H1 (cell line): ENCODE data around the gene CCDC117. TPM values are rescaled to one million over a fixed set of nuclear protein-coding genes. Genes with fewer than 3 reads are reported as not detected.

Source experiments
- CTCF ChIA-PET: fragments of 300-600 bp; sonication (Branson Sonifier 250); formaldehyde crosslinking; loops from one replicate; lab custom pipeline; 2021; ENCODE audit not compliant: partially characterized antibody; lab: Charles Lee
- POLR2A ChIA-PET: fragments of 300-600 bp; sonication (Branson Sonifier 250); formaldehyde crosslinking; loops from one replicate; lab custom pipeline; 2021; ENCODE audit warnings: inconsistent platforms; ENCODE audit not compliant: partially characterized antibody; lab: Charles Lee
- DNase-seq, 2 experiments: peaks; one replicate each; pipeline versions ENCODE4 v3.0.0 to v3.0.0-alpha.2; 2010 to 2022; ENCODE audit warnings: low spot score in 2 of 2, low read depth in 1 of 2, mixed read lengths in 1 of 2
- FAIRE-seq: peaks from 2 replicates; lab custom pipeline; 2011; peaks lifted over from hg19 to GRCh38; lab: Jason Lieb, UNC
- H2AFZ ChIP-seq: 2 replicates; pipeline ENCODE4 v1.8.1; 2012; ENCODE audit warnings: low read length, inconsistent platforms
- H2AK5ac ChIP-seq: 2 replicates; pipeline ENCODE4 v1.6.1; 2013; ENCODE audit warnings: low read depth, low read length
- H2BK120ac ChIP-seq: replicated peaks from 2 replicates; pipeline ENCODE3; 2013; ENCODE audit warnings: low read depth, low read length, inconsistent platforms
- H2BK12ac ChIP-seq: 2 replicates; pipeline ENCODE4 v1.6.1; 2013; ENCODE audit warnings: low read depth, low read length
- H2BK15ac ChIP-seq: 2 replicates; pipeline ENCODE4 v1.6.1; 2013; ENCODE audit warnings: low read length
- H2BK20ac ChIP-seq: 2 replicates; pipeline ENCODE4 v1.6.1; 2013; ENCODE audit warnings: low read length
- H2BK5ac ChIP-seq: 2 replicates; pipeline ENCODE4 v1.6.1; 2013; ENCODE audit warnings: low read depth, low read length
- H3K14ac ChIP-seq: 2 replicates; pipeline ENCODE4 v1.6.1; 2013; ENCODE audit warnings: inconsistent platforms; ENCODE audit not compliant: insufficient read length
- H3K18ac ChIP-seq: 2 replicates; pipeline ENCODE4 v1.6.1; 2013; ENCODE audit warnings: low read length; ENCODE audit errors: extremely low read depth
- H3K23ac ChIP-seq: 2 replicates; pipeline ENCODE4 v1.6.1; 2013; ENCODE audit warnings: inconsistent platforms; ENCODE audit not compliant: insufficient read length
- H3K23me2 ChIP-seq: 2 replicates; pipeline ENCODE4 v1.6.1; 2013; ENCODE audit warnings: low read depth, low read length
- H3K27ac ChIP-seq: 2 replicates; pipeline ENCODE4 v1.6.1; 2011; ENCODE audit warnings: low read depth, low read length, inconsistent platforms
- H3K27me3 ChIP-seq, 4 experiments: replicated peaks in 1 of 4; 1 replicate in 1 of 4; 2 replicates in 3 of 4; pipeline versions ENCODE4 v1.6.1 to v1.8.1; 2011 to 2013; ENCODE audit warnings: low read length in 3 of 4, mild to moderate bottlenecking in 3 of 4, inconsistent platforms in 2 of 4, mixed read lengths in 2 of 4, moderate library complexity in 1 of 4; ENCODE audit not compliant: control insufficient read depth in 3 of 4, insufficient read depth in 3 of 4; ENCODE audit errors: extremely low read depth in 1 of 4
- H3K36me3 ChIP-seq, 4 experiments: 2 replicates each; pipeline versions ENCODE4 v1.6.1 to v1.8.1; 2011 to 2013; ENCODE audit warnings: mild to moderate bottlenecking in 4 of 4, low read length in 3 of 4, moderate library complexity in 2 of 4, control low read depth in 1 of 4, inconsistent platforms in 1 of 4; ENCODE audit not compliant: insufficient read depth in 4 of 4, control insufficient read depth in 2 of 4
- H3K4ac ChIP-seq: replicated peaks from 2 replicates; pipeline ENCODE3; 2013; ENCODE audit warnings: low read length, low read depth, mixed read lengths, inconsistent platforms; ENCODE audit not compliant: insufficient read length
- H3K4me1 ChIP-seq, 4 experiments: replicated peaks in 1 of 4; 1 replicate in 1 of 4; 2 replicates in 3 of 4; pipeline versions ENCODE4 v1.6.1 to v1.8.1; 2011 to 2013; ENCODE audit warnings: low read length in 3 of 4, inconsistent platforms in 2 of 4, mixed read lengths in 1 of 4; ENCODE audit not compliant: insufficient read depth in 4 of 4, control insufficient read depth in 3 of 4
- H3K4me2 ChIP-seq, 2 experiments: 2 replicates each; pipeline versions ENCODE4 v1.6.1 to v1.8.1; 2011 to 2013; ENCODE audit warnings: low read depth in 2 of 2, low read length in 2 of 2, control low read depth in 1 of 2, inconsistent platforms in 1 of 2, mild to moderate bottlenecking in 1 of 2; ENCODE audit not compliant: insufficient read depth in 1 of 2
- H3K4me3 ChIP-seq, 4 experiments: fragments of 200-600, 300-600 bp in 1 of 4; sonication (generic), shearing (Covaris generic), sonication (Bioruptor Twin) in 1 of 4; 2 replicates each; pipeline versions ENCODE4 v1.5.1 to v1.8.1; 2011 to 2016; ENCODE audit warnings: low read length in 4 of 4, low read depth in 3 of 4, control low read depth in 2 of 4, inconsistent platforms in 2 of 4, mild to moderate bottlenecking in 2 of 4, mixed read lengths in 1 of 4, moderate library complexity in 1 of 4; ENCODE audit not compliant: insufficient read depth in 2 of 4; ENCODE audit errors: extremely low read depth in 1 of 4
- H3K56ac ChIP-seq: replicated peaks from 2 replicates; pipeline ENCODE3; 2013; ENCODE audit warnings: low read depth, mild to moderate bottlenecking, mixed read lengths, low read length, inconsistent platforms; ENCODE audit not compliant: insufficient read length
- H3K79me1 ChIP-seq: 2 replicates; pipeline ENCODE4 v1.6.1; 2013; ENCODE audit warnings: low read depth, low read length, control low read depth
- H3K79me2 ChIP-seq, 2 experiments: 2 replicates each; pipeline versions ENCODE4 v1.6.1 to v1.8.1; 2012 to 2013; ENCODE audit warnings: low read length in 2 of 2, mild to moderate bottlenecking in 2 of 2, inconsistent platforms in 1 of 2; ENCODE audit not compliant: insufficient read depth in 2 of 2, control insufficient read depth in 1 of 2
- H3K9ac ChIP-seq, 4 experiments: replicated peaks in 1 of 4; 1 replicate in 1 of 4; 2 replicates in 3 of 4; pipeline versions ENCODE4 v1.6.1 to v1.8.1; 2011 to 2013; ENCODE audit warnings: low read depth in 3 of 4, low read length in 3 of 4, control low read depth in 2 of 4, mild to moderate bottlenecking in 2 of 4, moderate library complexity in 2 of 4, inconsistent platforms in 1 of 4; ENCODE audit errors: extremely low read depth in 1 of 4
- H3K9me3 ChIP-seq, 2 experiments: 2 replicates each; pipeline versions ENCODE4 v1.6.1 to v1.8.1; 2012 to 2013; ENCODE audit warnings: mild to moderate bottlenecking in 2 of 2, moderate library complexity in 2 of 2, control low read depth in 1 of 2, inconsistent platforms in 1 of 2, low read depth in 1 of 2, low read length in 1 of 2, mixed read lengths in 1 of 2; ENCODE audit not compliant: insufficient read depth in 2 of 2
- H4K20me1 ChIP-seq, 2 experiments: replicated peaks in 1 of 2; 2 replicates each; pipeline versions ENCODE3 to v1.8.1; 2011 to 2013; ENCODE audit warnings: inconsistent platforms in 2 of 2, low read length in 2 of 2, mild to moderate bottlenecking in 1 of 2; ENCODE audit not compliant: insufficient read depth in 2 of 2, control insufficient read depth in 1 of 2
- H4K5ac ChIP-seq: 2 replicates; pipeline ENCODE4 v1.6.1; 2013; ENCODE audit warnings: low read length, low read depth, mixed read lengths, inconsistent platforms; ENCODE audit not compliant: insufficient read length
- H4K8ac ChIP-seq: 2 replicates; pipeline ENCODE4 v1.8.0; 2013; ENCODE audit warnings: mild to moderate bottlenecking, moderate library complexity, low read length, inconsistent platforms; ENCODE audit not compliant: insufficient read depth; ENCODE audit errors: extremely low read depth
- H4K91ac ChIP-seq: replicated peaks from 2 replicates; pipeline ENCODE3; 2013; ENCODE audit warnings: low read length, mixed read lengths, inconsistent platforms; ENCODE audit not compliant: insufficient read length
- CREB1 ChIP-seq: IDR thresholded peaks from 2 replicates; pipeline ENCODE4 v1.6.1; 2012; ENCODE audit warnings: inconsistent platforms
- CTBP2 ChIP-seq: IDR thresholded peaks from 2 replicates; pipeline ENCODE4 v1.7.0; 2011; ENCODE audit warnings: borderline replicate concordance, mild to moderate bottlenecking, moderate library complexity, mixed read lengths, low read length; ENCODE audit not compliant: insufficient read depth, insufficient read length
- EP300 ChIP-seq, 2 experiments: IDR thresholded peaks; 1 replicate in 1 of 2; 2 replicates in 1 of 2; pipeline ENCODE4 v1.6.1; 2011 to 2012; ENCODE audit warnings: low read depth in 2 of 2, low read length in 2 of 2, mild to moderate bottlenecking in 2 of 2, borderline replicate concordance in 1 of 2, inconsistent platforms in 1 of 2, moderate library complexity in 1 of 2
- EZH2 ChIP-seq: fragments of 200-600 bp; sonication (generic); IDR thresholded peaks from 2 replicates; pipeline ENCODE4 v1.7.1; 2012; ENCODE audit warnings: low read depth, mild to moderate bottlenecking, moderate library complexity, low read length, inconsistent platforms; ENCODE audit not compliant: severe bottlenecking
- FOSL1 ChIP-seq: IDR thresholded peaks from 2 replicates; pipeline ENCODE4 v1.6.1; 2011; ENCODE audit warnings: mild to moderate bottlenecking, low read depth, low read length, moderate library complexity; ENCODE audit not compliant: insufficient read depth
- GABPA ChIP-seq: IDR thresholded peaks from 2 replicates; pipeline ENCODE4 v1.6.1; 2011; ENCODE audit warnings: mild to moderate bottlenecking, low read length, moderate library complexity, borderline replicate concordance; ENCODE audit not compliant: insufficient read depth
- GTF2F1 ChIP-seq: IDR thresholded peaks from 2 replicates; pipeline ENCODE4 v1.6.1; 2012; ENCODE audit warnings: low read depth, low read length, improper control_type of control experiment, borderline replicate concordance
- JUND ChIP-seq: IDR thresholded peaks from 2 replicates; pipeline ENCODE4 v1.6.1; 2011; ENCODE audit warnings: mild to moderate bottlenecking, improper control_type of control experiment, low read length
- NRF1 ChIP-seq: IDR thresholded peaks from 2 replicates; pipeline ENCODE4 v1.6.1; 2011; ENCODE audit warnings: mild to moderate bottlenecking, low read depth, low read length, improper control_type of control experiment
- RBBP5 ChIP-seq: IDR thresholded peaks from 2 replicates; pipeline ENCODE4 v1.7.1; 2012; ENCODE audit warnings: low read depth, mild to moderate bottlenecking, inconsistent platforms, low read length, moderate library complexity, borderline replicate concordance
- YY1 ChIP-seq: IDR thresholded peaks from 2 replicates; pipeline ENCODE4 v1.6.1; 2011; ENCODE audit warnings: low read depth, mild to moderate bottlenecking, low read length
- WGBS, 2 experiments: shearing (Covaris generic) in 1 of 2; methylation state at CpG; one replicate each; pipeline versions ENCODE4 v1.1.6 to v1.1.7; 2013 to 2015; ENCODE audit warnings: low lambda C conversion rate in 2 of 2, mixed read lengths in 2 of 2, inconsistent platforms in 1 of 2, low coverage in 1 of 2, missing lambda C conversion rate in 1 of 2; ENCODE audit not compliant: insufficient replicate concordance in 2 of 2, insufficient coverage in 1 of 2, insufficient read length in 1 of 2; ENCODE audit errors: extremely low coverage in 1 of 2, missing lambda C conversion rate in 1 of 2; 5-methylcytosine and 5-hydroxymethylcytosine counted together
- polyA plus RNA-seq, 7 experiments: library from polyadenylated mRNA; depleted of rRNA in 3 of 7; stranded (reverse) in 5 of 7; unstranded in 2 of 7; fragments of >200 nt in 5 of 7; fragments of 200-250 nt in 2 of 7; gene quantifications; 1 replicate in 5 of 7; 2 replicates in 1 of 7; 4 replicates in 1 of 7; pipeline versions ENCODE4 v1.2.1 to v1.2.3, GENCODE V29; 2011 to 2013; ENCODE audit warnings: missing spikeins in 2 of 7, mixed read lengths in 2 of 7
- total RNA-seq: library from RNA; stranded (reverse); fragmentation: NEBNext Ultra II Directional; extraction: Animal tissue kit (Norgen Biotek cat#: 25700); gene quantifications from 2 replicates; pipeline ENCODE4 v1.2.1, GENCODE V29; 2021
- TF ChIP-seq, protein P1 (sequence below): IDR thresholded peaks from 2 replicates; pipeline ENCODE4 v1.6.1; 2011; ENCODE audit warnings: low read depth, mild to moderate bottlenecking, low read length; ENCODE audit not compliant: insufficient read depth

CCDC117 gene
- total and polyA plus RNA-seq, 2 of the 8 experiments (the other 6 are each of a cell fraction or from before 2014, with no cell fraction given): 9.1 to 43.1 TPM

DNA sequence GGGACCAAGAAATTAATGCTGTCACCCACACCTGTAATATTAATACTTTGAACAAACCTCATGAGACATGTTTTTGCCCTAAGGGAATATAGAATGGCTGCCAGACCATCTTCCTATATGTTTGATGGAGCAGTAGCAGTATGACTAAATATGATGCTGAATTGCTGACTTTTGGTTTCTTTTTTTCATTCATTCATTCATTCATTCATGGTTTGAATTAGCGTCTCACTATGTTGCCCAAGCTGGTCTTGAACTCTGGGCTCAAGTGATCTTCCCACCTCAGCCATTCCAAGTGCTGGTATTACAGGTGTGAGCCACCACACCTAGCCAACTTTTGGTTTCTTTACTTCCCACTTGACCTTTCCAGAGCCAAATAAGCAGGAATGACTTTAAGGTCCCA is 7.8 kb downstream of the CCDC117 start:
- Histone ChIP-seq H3K18ac (no peak overlapping the region), H4K20me1 (peaks cover 2 to 6% of the 10 kb centered on the region in 2 experiments), H3K4me1 (no peaks in the 10 kb centered on the region), H3K23ac (no peak overlapping the region), H3K4ac (no peak overlapping the region), H3K9ac (no peak overlapping the region), H2BK5ac (no peak overlapping the region), H2BK15ac (no peak overlapping the region), H2BK20ac (no peak overlapping the region), H3K36me3 (peaks cover 9 to 53% (median 29%) of the 10 kb centered on the region in 4 experiments), H3K27me3 (no peaks in the 10 kb centered on the region), H3K14ac (no peak overlapping the region), H3K23me2 (no peaks in the 10 kb centered on the region), H3K4me3 (no peak overlapping the region), H3K4me2 (no peak overlapping the region), H2BK120ac (no peak overlapping the region), H2BK12ac (no peak overlapping the region), H2AK5ac (no peak overlapping the region), H3K79me2 (peaks cover 0 to 22% of the 10 kb centered on the region in 2 experiments; a peak in 1 of 4 replicates), H4K91ac (no peak overlapping the region), H4K5ac (no peak overlapping the region), H3K27ac (no peak overlapping the region), H3K56ac (no peak overlapping the region), H3K79me1 (no peaks in the 10 kb centered on the region; the same call in 1 of the 2 replicates), H2AFZ (no peak overlapping the region), H3K9me3 (no peaks in the 10 kb centered on the region), H4K8ac (no peak overlapping the region)
- ChIA-PET CTCF (interaction anchor here (0.9 kb wide), 1 partner anchor 10 kb away, joined by 3 read pairs; no protein-coding TSS in a partner anchor), POLR2A (interaction anchor here (0.9 to 2.9 kb wide), 6 partner anchors 15 to 57 kb away, joined by 3 to 13 read pairs (median 4); partner anchors contain the start of gene XBP1)
- FAIRE-seq (no peak), DNase-seq (no peak)
- 88% methylated on average over 1 of the region's 1 CpG; no CpG with 5 or more reads in 1 of the 2 experiments for WGBS, 2 experiments
- TF ChIP-seq GTF2F1 (no peak), FOSL1 (no peak), YY1 (no peak), EZH2 (no peak), JUND (no peak), RBBP5 (no peak), NRF1 (no peak), CTBP2 (no peak), CREB1 (no peak), GABPA (no peak), EP300 (IDR thresholded peaks at IDR 0.05; ENCODE audit: borderline replicate concordance in 1 of 2, low read depth in 2 of 2, low read length in 2 of 2) (no peak)
- TF ChIP-seq, protein P1, sequence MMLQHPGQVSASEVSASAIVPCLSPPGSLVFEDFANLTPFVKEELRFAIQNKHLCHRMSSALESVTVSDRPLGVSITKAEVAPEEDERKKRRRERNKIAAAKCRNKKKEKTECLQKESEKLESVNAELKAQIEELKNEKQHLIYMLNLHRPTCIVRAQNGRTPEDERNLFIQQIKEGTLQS: no peak
